Stomach (tissue), 9 donors: ENCODE data around the gene SIX5. TPM values are rescaled to one million over a fixed set of nuclear protein-coding genes. Genes with fewer than 3 reads are reported as not detected.

ENCODE experiments used
- DNase-seq, 2 donors: peaks; one replicate each; pipeline versions ENCODE4 v3.0.0 to v3.0.0-alpha.2; 2013 to 2019
- H3K27ac ChIP-seq, 5 donors: fragments of 200-600 bp in 4 of 5; sonication (generic) in 4 of 5; one replicate each; pipeline ENCODE4 v1.5.1; 2013 to 2019; ENCODE audit warnings: mild to moderate bottlenecking in 1 of 5, moderate library complexity in 1 of 5
- H3K27me3 ChIP-seq, 3 donors: fragments of 200-600 bp; sonication (generic); one replicate each; pipeline ENCODE4 v1.5.1; 2017 to 2019; ENCODE audit warnings: mixed run types in 1 of 3
- H3K36me3 ChIP-seq, 4 donors: fragments of 200-600 bp; sonication (generic); 1 replicate in 3 of 4; 2 replicates in 1 of 4; pipeline ENCODE4 v1.5.1; 2016 to 2019
- H3K4me1 ChIP-seq, 4 donors: fragments of 200-600 bp; sonication (generic); one replicate each; pipeline ENCODE4 v1.5.1; 2016 to 2019
- H3K4me3 ChIP-seq, 4 donors: fragments of 200-600 bp; sonication (generic) in 3 of 4; one replicate each; pipeline ENCODE4 v1.5.1; 2016 to 2019; ENCODE audit warnings: mild to moderate bottlenecking in 1 of 4
- H3K9me3 ChIP-seq, 4 donors: fragments of 200-600 bp; sonication (generic); one replicate each; pipeline ENCODE4 v1.5.1; 2016 to 2019
- EP300 ChIP-seq: sonication (generic); formaldehyde crosslinking; IDR thresholded peaks from one replicate; pipeline ENCODE4 v1.6.1; 2017; ENCODE audit warnings: antibody characterized with exemption
- POLR2A ChIP-seq, 4 donors: fragments of 450-650 bp; IDR thresholded peaks; one replicate each; pipeline ENCODE4 v1.6.1; 2016; ENCODE audit warnings: antibody characterized with exemption in 4 of 4, control low read depth in 2 of 4, mild to moderate bottlenecking in 1 of 4, moderate library complexity in 1 of 4
- POLR2AphosphoS5 ChIP-seq, 3 donors: sonication (generic); formaldehyde crosslinking; IDR thresholded peaks; one replicate each; pipeline ENCODE4 v1.6.1; 2016; ENCODE audit warnings: antibody characterized with exemption in 3 of 3
- WGBS, 5 donors: extraction: QIAGEN DNeasy Blood & Tissue Kit in 3 of 5; methylation state at CpG; one replicate each; pipeline versions ENCODE4 v1.1.5 to v1.1.7; 2013 to 2018; 5-methylcytosine and 5-hydroxymethylcytosine counted together
- intact Hi-C: fragments of 100-400 bp; cut with DNase I; formaldehyde crosslinking; loops from one replicate; pipeline ENCODE4 v1.15.1; 2023; ENCODE audit warnings: low total_unique reads
- polyA plus RNA-seq, 3 donors: library from polyadenylated mRNA; stranded (reverse); fragments of 200-250 nt; gene quantifications; one replicate each; pipeline ENCODE4 v1.2.3, GENCODE V29; 2013
- total RNA-seq, 5 donors: library from RNA; depleted of rRNA; stranded (reverse); fragments of >200 nt; gene quantifications; one replicate each; pipeline versions ENCODE4 v1.1.0 to v1.2.3, GENCODE V29; 2014 to 2016
- TF ChIP-seq, protein P1 (sequence below), 7 experiments: fragments of 450-650 bp in 4 of 7; fragments of 200-600 bp in 3 of 7; sonication (generic) in 3 of 7; IDR thresholded peaks; one replicate each; pipeline ENCODE4 v1.5.1; 2016 to 2019; ENCODE audit warnings: antibody characterized with exemption in 7 of 7, control low read depth in 2 of 7, mild to moderate bottlenecking in 1 of 7
- donor health status: healthy with polysubstance abuse.
- donor health status: Bipolar disorder and iron deficiency.
- donor health status: healthy.

Gene SIX5
- total and polyA plus RNA-seq, 8 donors, result 4.0 to 39.1 (median 19.9) TPM

DNA sequence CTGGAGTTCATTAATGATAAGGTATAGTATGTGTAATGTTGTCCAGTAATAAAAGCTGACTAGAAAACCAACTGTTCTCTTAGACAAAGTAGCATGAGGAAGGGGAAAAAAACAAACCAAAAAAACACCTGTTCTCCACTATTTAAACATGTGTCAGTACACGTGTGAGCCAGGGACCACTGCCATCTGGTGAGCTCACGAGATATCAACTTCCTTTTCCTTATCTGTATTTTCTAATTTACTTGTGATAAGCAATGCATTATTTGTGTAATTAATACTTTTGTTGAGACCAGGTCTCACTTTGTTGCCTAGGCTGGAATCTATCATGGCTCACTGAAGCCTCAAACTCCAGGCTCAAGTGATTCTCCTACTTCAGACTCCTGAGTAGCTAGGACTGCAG lies 4.3 kb upstream of the SIX5 start:
- TF ChIP-seq POLR2AphosphoS5 (IDR thresholded peaks at IDR 0.05) (peak in 2 of 3 donors; percentile 20 to 47), POLR2A (IDR thresholded peaks at IDR 0.05) (no peak)
- TF ChIP-seq, protein P1, sequence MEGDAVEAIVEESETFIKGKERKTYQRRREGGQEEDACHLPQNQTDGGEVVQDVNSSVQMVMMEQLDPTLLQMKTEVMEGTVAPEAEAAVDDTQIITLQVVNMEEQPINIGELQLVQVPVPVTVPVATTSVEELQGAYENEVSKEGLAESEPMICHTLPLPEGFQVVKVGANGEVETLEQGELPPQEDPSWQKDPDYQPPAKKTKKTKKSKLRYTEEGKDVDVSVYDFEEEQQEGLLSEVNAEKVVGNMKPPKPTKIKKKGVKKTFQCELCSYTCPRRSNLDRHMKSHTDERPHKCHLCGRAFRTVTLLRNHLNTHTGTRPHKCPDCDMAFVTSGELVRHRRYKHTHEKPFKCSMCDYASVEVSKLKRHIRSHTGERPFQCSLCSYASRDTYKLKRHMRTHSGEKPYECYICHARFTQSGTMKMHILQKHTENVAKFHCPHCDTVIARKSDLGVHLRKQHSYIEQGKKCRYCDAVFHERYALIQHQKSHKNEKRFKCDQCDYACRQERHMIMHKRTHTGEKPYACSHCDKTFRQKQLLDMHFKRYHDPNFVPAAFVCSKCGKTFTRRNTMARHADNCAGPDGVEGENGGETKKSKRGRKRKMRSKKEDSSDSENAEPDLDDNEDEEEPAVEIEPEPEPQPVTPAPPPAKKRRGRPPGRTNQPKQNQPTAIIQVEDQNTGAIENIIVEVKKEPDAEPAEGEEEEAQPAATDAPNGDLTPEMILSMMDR (IDR thresholded peaks at IDR 0.05), result no peak
- Histone ChIP-seq H3K27ac (peak overlapping the region; percentile 89 to 98 (median 97)), H3K36me3 (peaks cover 26 to 59% (median 40%) of the 10 kb centered on the region in 4 donors), H3K4me3 (no peak overlapping the region), H3K4me1 (peaks cover 27 to 64% (median 46%) of the 10 kb centered on the region in 4 donors), H3K9me3 (no peaks in the 10 kb centered on the region), H3K27me3 (peaks cover 0 to 25% (median 0%) of the 10 kb centered on the region in 3 donors)
- intact Hi-C loops, result no loop called here
- WGBS, 5 donors, result 4 to 21% (median 13%) methylated on average over 2 of the region's 2 CpGs
- peak; percentile 71 to 88 for DNase-seq

- Histone ChIP-seq H3K27me3 (peaks cover 0 to 25% (median 0%) of the 10 kb centered on the region in 3 donors), H3K4me3 (no peak overlapping the region), H3K9me3 (no peaks in the 10 kb centered on the region), H3K36me3 (peaks cover 21 to 54% (median 36%) of the 10 kb centered on the region in 4 donors), H3K27ac (peak overlapping the region; percentile 89 to 98 (median 97)), H3K4me1 (peaks cover 27 to 63% (median 45%) of the 10 kb centered on the region in 4 donors)
- TF ChIP-seq, protein P1 (IDR thresholded peaks at IDR 0.05), result no peak
- no peak for TF ChIP-seq POLR2AphosphoS5 (IDR thresholded peaks at IDR 0.05)
- TF ChIP-seq POLR2A (IDR thresholded peaks at IDR 0.05), result no peak
- no peak for TF ChIP-seq EP300
- intact Hi-C loops, result no loop called here
- no peak for DNase-seq
- WGBS, 5 donors, result 69 to 94% (median 71%) methylated on average over 3 of the region's 3 CpGs
These were observed 3.9 kb upstream of the SIX5 start for GRCh38 chr19:45772912-45773311.

- peaks cover 27 to 68% (median 47%) of the 10 kb centered on the region in 4 donors for H3K4me1 ChIP-seq
- H3K27ac ChIP-seq, result peak overlapping the region; percentile 89 to 98 (median 97)
- H3K9me3 ChIP-seq, result no peaks in the 10 kb centered on the region
- H3K4me3 ChIP-seq, result peak overlapping the region in 3 of 4 donors; percentile 61 to 85 (median 85)
- intact Hi-C loops, result no loop called here
- 31 to 51% (median 42%) methylated on average over 10 to 14 of the region's 14 CpGs for WGBS, 5 donors
- peaks cover 0 to 25% (median 0%) of the 10 kb centered on the region in 3 donors for H3K27me3 ChIP-seq
- peaks cover 15 to 48% (median 29%) of the 10 kb centered on the region in 4 donors for H3K36me3 ChIP-seq
- DNase-seq, result peak in 1 of 2 donors; percentile 46
- TF ChIP-seq POLR2A (IDR thresholded peaks at IDR 0.05) (no peak), POLR2AphosphoS5 (IDR thresholded peaks at IDR 0.05) (peak in 2 of 3 donors; percentile 18 to 25)
These were observed 3.2 kb upstream of the SIX5 start for GRCh38 chr19:45772130-45772840.

GRCh38 chr19:45771311-45771933 lies 2.4 kb upstream of the SIX5 start:
- DNase-seq, result peak in 1 of 2 donors; percentile 40
- H3K27me3 ChIP-seq, result peaks cover 0 to 32% (median 0%) of the 10 kb centered on the region in 3 donors
- 34 to 75% (median 64%) methylated on average over 10 to 46 of the region's 46 CpGs for WGBS, 5 donors
- intact Hi-C loops, result no loop called here
- peak overlapping the region; percentile 61 to 85 (median 83) for H3K4me3 ChIP-seq
- H3K27ac ChIP-seq, result peak overlapping the region; percentile 89 to 98 (median 97)
- H3K9me3 ChIP-seq, result no peaks in the 10 kb centered on the region
- H3K36me3 ChIP-seq, result peaks cover 6 to 39% (median 21%) of the 10 kb centered on the region in 4 donors
- H3K4me1 ChIP-seq, result peaks cover 32 to 77% (median 54%) of the 10 kb centered on the region in 4 donors
- TF ChIP-seq POLR2A (IDR thresholded peaks at IDR 0.05) (no peak), EP300 (no peak), POLR2AphosphoS5 (IDR thresholded peaks at IDR 0.05) (no peak)
- TF ChIP-seq, protein P1 (IDR thresholded peaks at IDR 0.05), result no peak
